Right lobe of liver (tissue), 4 donors: ENCODE results near the gene PRDM7.

Experiments
- POLR2A ChIP-seq: fragments of 450-650 bp; IDR thresholded peaks from one replicate; pipeline ENCODE4 v1.6.1; 2017; ENCODE audit warnings: antibody characterized with exemption, mild to moderate bottlenecking
- TF ChIP-seq, protein P1 (sequence below), 4 donors: fragments of 200-600 bp in 3 of 4; fragments of 450-650 bp in 1 of 4; IDR thresholded peaks; one replicate each; pipeline versions ENCODE4 v1.5.1 to v1.8.0; 2016 to 2022; ENCODE audit warnings: antibody characterized with exemption in 4 of 4, mild to moderate bottlenecking in 2 of 4
- donor health status: DM: no; HTN: no; CAD: no.
- donor health status: DM: no; HTN: no; CAD: no.
- donor health status: DM: no; HTN: yes; CAD: no.

DNA sequence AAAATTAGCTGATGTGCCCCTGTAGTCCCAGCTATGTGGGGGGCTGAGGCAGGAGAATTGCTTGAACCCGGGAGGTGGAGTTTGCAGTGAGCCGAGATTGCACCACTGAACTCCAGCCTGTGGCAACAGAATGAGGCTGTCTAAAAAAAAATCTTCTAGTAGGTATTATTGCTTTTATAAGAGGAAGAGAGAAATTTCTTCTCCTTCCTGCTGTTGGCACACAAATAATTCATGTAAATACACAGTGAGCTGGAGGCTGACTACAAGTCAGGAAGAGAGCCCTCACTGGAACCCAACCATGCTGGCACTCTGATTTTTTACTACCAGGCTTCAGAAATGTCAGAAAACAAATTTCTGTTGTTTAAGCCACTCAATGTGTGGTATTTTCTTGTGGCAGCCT, 6.7 kb downstream of the PRDM7 start:
- no peak for TF ChIP-seq POLR2A
- TF ChIP-seq, protein P1, sequence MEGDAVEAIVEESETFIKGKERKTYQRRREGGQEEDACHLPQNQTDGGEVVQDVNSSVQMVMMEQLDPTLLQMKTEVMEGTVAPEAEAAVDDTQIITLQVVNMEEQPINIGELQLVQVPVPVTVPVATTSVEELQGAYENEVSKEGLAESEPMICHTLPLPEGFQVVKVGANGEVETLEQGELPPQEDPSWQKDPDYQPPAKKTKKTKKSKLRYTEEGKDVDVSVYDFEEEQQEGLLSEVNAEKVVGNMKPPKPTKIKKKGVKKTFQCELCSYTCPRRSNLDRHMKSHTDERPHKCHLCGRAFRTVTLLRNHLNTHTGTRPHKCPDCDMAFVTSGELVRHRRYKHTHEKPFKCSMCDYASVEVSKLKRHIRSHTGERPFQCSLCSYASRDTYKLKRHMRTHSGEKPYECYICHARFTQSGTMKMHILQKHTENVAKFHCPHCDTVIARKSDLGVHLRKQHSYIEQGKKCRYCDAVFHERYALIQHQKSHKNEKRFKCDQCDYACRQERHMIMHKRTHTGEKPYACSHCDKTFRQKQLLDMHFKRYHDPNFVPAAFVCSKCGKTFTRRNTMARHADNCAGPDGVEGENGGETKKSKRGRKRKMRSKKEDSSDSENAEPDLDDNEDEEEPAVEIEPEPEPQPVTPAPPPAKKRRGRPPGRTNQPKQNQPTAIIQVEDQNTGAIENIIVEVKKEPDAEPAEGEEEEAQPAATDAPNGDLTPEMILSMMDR (IDR thresholded peaks at IDR 0.05) = no peak
